GM08714 (cell line): Measurements from ENCODE around the gene MOV10L1.

Experiments
- H3K4me3 ChIP-seq: fragments of 200-500 bp; sonication (Bioruptor generic); 2 replicates; pipeline ENCODE4 v1.5.1; 2014; ENCODE audit warnings: mild to moderate bottlenecking, low read length, inconsistent platforms
- ZNF274 ChIP-seq: IDR thresholded peaks from 2 replicates; pipeline ENCODE4 v1.6.1; 2012; ENCODE audit warnings: mild to moderate bottlenecking, low read depth, low read length

Gene MOV10L1

DNA sequence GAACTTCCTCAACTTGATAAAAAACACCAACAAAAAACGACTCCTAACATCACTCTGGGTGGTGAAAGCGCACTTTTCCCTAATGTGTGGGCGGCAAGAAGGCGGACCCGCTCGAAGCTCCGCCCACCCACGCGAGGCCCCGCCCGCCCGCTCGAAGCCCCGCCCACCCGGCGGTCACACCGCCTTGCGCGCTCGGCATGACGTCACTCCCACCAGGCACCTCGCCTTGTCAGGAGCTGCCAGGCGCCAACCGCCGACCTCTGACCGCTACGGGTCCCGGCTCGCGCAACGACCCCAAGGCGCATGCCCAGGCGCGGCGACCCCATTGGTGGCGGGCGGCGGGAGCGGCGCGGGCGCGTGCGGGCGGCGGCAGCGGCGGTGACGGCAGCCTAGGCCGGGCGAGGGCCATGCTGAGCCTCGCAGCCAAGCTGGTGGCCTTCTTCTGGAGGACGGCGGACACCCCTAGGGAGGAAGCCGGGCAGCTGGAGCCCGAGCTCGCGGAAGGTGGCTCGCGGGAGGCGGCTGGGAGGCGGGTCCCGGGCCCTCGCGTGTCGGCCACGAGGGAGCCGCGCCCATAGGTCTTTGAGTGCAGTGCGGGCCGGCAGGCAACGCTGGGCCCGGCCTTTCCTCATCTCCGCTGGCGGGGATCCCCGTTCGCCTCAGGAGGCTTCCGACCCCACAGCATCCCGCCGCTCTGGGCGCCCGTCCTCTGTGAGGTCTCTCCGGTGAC is at the start of gene MOV10L1:
TSS of gene MOV10L1 (plus strand) at position 325 of the 730 bp plus-strand sequence. CDS start at position 408, 83 bp downstream.
- TF ChIP-seq ZNF274: no peak

GRCh38 chr22:50040717-50041116 is 49.1 kb upstream of the MOV10L1 start:
- no peak for TF ChIP-seq ZNF274
- no peak overlapping the region for H3K4me3 ChIP-seq

More for the DNA sequence above, at the start of gene MOV10L1:
- H3K4me3 ChIP-seq: no peak within 1 kb of the TSS

- no peak for TF ChIP-seq ZNF274
- H3K4me3 ChIP-seq: no peak overlapping the region
Measured at GRCh38 chr22:50041361-50042065, 48.3 kb upstream of the MOV10L1 start.

GRCh38 chr22:50044485-50045118 is 45.2 kb upstream of the MOV10L1 start:
- H3K4me3 ChIP-seq: no peak overlapping the region
- TF ChIP-seq ZNF274: no peak

GRCh38 chr22:50045211-50046018 is 44.4 kb upstream of the MOV10L1 start:
- no peak overlapping the region for H3K4me3 ChIP-seq
- TF ChIP-seq ZNF274: no peak

DNA sequence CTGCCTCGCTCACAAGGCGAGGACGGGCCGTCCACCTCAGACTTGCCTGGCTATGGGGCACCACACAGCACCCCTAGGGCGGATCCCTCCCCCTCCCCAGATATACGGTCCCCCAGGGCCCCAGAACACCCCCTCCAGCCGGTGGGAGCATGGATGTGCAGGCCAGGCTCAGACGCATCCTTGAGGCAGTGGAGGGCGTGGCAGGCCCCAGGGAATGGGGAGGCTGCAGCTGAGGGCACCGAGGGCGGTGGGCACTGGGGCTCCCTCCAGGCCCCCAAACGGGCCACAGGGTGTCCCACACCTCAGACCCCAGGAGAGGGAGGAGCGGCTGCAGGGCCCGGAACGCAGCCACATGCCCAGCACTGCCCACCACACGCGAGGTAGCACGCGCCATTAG is 43.8 kb upstream of the MOV10L1 start:
- no peak for TF ChIP-seq ZNF274
- H3K4me3 ChIP-seq: no peak overlapping the region

DNA sequence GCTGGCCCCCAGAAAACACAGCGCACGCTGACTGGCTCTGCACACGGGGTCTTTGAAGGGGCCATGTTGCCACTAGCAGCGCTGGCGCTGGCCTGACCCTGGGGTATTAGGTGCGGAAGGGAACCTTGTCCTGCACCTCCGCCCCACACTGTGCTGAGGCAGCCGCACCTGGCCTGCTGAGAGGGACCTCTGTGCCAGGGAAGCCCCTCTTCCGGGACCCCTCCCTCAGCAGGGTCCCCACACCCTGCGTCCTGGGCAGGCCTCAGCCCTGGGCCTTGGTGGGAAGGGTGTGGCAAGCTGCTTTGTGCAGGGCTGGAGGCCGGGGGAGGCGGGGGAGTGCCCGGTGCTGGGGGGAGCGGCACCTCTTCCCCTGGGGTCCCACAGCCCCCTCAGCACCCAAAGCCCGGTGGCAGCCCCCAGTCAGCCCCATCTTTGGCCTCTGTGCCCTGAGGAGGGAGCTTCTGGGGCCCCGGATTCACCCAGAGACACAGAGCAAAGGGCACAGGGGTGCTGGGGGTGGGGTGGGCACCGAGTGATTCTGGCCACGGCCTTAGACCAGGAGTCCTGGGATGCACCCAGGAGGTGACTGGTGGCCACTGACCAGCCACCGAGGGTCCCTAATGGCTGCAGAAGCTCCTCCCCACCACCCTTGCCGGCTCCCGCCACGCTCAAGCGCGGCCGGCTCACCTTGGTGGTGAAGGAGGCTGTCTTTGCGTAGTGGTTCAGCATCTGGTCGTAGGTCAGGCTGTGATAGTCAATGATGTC is 43.1 kb upstream of the MOV10L1 start:
- H3K4me3 ChIP-seq: no peak overlapping the region
- TF ChIP-seq ZNF274: no peak

DNA sequence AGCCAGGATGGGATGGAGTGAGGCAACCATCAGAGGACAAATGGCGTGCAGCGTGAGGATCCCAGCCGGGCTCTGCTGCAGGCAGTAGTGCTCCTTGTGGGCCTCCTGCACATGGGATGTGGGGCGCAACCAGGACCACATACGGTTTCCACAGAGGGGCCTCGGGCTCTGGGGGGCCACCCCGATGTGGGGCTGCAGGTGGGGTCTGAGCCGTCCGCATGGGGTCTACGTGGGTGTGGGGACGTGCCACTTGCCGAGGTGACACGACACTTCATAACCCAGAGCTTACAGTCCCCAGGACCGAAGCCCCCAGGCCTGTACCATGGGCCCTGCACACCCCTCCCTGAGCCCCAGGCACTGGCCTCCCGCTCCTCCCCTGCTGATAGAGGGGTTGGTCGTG is 42.5 kb upstream of the MOV10L1 start:
- H3K4me3 ChIP-seq: no peak overlapping the region
- TF ChIP-seq ZNF274: no peak

DNA sequence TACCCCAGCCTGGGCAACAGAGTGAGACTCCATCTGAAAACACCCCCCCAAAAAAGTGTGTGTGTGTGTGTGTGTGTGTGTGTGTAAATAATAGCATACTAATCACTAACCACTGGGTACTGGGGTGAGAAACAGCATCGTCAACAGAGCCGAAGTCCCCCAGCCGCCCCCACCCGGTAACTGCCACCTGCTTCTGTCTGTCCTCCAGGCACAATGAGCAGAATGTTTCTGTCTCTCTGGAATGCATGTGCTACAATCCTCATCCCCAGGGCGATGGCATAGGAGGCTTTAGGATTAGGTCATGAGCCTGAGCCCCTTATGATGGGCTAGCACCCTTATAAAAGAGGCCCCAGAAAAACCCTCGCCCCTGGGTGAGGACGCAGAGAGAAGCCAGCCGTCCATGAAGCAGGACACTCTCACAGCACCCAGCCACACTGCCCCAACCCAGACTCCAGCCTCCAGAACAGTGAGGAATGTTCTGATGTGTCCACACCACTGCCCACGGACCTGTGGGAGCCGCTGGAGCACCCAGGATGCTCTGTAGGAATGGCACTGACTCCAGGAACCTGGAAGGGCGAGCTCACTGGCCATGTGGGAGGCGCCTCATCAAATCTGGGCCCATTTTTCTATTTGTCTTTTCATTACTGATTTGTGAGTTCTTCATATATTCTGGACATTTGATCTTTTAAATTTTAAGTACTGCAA is 41.6 kb upstream of the MOV10L1 start:
- H3K4me3 ChIP-seq: no peak overlapping the region
- TF ChIP-seq ZNF274: no peak

DNA sequence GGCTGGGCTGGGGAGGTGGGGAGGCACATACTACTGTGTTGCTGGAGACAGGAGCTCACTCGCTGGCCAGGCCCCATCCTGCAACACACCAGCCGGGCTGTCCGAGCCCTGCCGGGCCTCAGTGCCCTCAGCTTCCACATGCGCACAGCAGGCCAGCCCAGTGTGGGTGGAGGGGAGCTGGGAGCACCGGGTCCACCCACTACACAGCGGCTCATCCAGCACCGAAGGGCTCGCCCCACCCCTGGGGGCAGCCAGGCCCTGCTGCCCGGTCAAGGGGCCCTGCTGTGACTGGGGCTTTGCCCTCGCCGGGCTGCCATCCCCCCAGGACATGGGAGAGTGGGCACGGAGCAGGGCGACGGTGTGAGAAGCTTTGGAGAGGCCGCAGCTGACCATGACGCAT is 41.0 kb upstream of the MOV10L1 start:
- H3K4me3 ChIP-seq: no peak overlapping the region
- TF ChIP-seq ZNF274: no peak

- TF ChIP-seq ZNF274: no peak
- H3K4me3 ChIP-seq: no peak overlapping the region
Measured at GRCh38 chr22:50049299-50050195, 40.3 kb upstream of the MOV10L1 start.

DNA sequence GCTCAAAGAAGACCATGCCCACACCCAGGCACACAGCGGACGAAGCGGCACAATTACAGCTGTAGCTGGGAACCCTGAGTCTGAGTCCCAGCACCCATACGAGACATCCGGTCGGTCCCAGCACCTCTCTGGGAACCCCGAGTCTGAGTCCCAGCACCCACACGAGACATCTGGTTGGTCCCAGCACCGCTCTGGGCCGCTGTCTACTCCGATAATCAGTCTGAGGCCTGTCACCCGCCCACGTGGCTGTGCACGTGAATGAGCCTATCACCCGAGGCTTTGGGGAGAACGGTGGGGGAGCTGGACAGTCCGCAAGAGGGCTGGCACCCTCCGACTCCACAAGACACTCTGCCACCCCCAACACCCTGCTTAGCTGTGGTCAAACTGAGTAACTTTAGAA is 37.9 kb upstream of the MOV10L1 start:
- TF ChIP-seq ZNF274: no peak

More for the DNA sequence above, 37.9 kb upstream of the MOV10L1 start:
- no peak overlapping the region for H3K4me3 ChIP-seq
